Keratinocyte (primary cell): Measurements from ENCODE around the gene MAPRE2.

ENCODE experiments used
- EZH2 ChIP-seq: IDR thresholded peaks from one replicate; pipeline ENCODE4 v1.6.1; 2012; ENCODE audit warnings: inconsistent platforms, mild to moderate bottlenecking, low read length, moderate library complexity
- TF ChIP-seq, protein P1 (sequence below), 3 experiments: IDR thresholded peaks in 1 of 3; conservative IDR thresholded peaks in 1 of 3; optimal IDR thresholded peaks in 1 of 3; 2 replicates in 2 of 3; 3 replicates in 1 of 3; pipeline versions ENCODE3 to v1.5.1; 2011; ENCODE audit warnings: low read length in 3 of 3, mild to moderate bottlenecking in 3 of 3, moderate library complexity in 2 of 3, control low read depth in 1 of 3, inconsistent platforms in 1 of 3; ENCODE audit not compliant: insufficient read depth in 2 of 3; ENCODE audit errors: extremely low read depth in 1 of 3

DNA sequence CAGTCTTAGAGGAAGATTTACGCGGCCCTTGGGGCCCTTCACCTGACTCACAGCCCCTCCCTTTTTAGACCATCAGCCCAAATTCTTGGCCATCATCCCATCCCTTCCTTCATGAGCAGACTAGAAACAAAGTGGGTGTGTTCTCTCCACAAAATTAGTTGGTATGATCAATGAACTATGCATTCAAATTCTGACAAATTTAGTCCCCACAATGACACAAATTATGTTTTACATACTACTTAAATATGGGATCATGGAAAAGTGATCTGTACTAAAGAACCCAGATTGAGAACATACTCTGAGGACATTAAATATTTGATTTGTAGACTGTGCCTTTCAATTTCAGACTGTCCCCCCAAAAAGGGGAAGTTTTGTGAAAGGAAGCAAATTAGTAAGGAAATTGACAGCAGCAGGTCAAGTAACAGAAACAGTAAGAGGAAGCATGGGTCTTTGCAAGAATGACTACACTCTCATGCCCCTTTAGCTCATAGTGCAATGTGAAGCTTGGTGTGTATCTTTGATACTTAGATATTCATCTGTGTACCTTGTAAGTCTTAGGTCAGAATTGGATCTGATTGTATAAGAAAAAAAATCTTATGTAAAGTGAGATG, 2.2 kb upstream of the MAPRE2 start:
- TF ChIP-seq, protein P1, sequence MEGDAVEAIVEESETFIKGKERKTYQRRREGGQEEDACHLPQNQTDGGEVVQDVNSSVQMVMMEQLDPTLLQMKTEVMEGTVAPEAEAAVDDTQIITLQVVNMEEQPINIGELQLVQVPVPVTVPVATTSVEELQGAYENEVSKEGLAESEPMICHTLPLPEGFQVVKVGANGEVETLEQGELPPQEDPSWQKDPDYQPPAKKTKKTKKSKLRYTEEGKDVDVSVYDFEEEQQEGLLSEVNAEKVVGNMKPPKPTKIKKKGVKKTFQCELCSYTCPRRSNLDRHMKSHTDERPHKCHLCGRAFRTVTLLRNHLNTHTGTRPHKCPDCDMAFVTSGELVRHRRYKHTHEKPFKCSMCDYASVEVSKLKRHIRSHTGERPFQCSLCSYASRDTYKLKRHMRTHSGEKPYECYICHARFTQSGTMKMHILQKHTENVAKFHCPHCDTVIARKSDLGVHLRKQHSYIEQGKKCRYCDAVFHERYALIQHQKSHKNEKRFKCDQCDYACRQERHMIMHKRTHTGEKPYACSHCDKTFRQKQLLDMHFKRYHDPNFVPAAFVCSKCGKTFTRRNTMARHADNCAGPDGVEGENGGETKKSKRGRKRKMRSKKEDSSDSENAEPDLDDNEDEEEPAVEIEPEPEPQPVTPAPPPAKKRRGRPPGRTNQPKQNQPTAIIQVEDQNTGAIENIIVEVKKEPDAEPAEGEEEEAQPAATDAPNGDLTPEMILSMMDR (optimal IDR thresholded peaks at IDR 0.05 in 1 of 3, IDR thresholded peaks at IDR 0.05 in 1 of 3, conservative IDR thresholded peaks at IDR 0.05 in 1 of 3; ENCODE audit: extremely low read depth in 1 of 3, insufficient read depth in 2 of 3, low read length in 3 of 3): no peak
- no peak for TF ChIP-seq EZH2
